ENCODE data around the gene ARHGAP8. TPM values are rescaled to one million over a fixed set of nuclear protein-coding genes. Genes with fewer than 3 reads are reported as not detected.

The ARHGAP8 gene
- total RNA-seq, 2 experiments from 2014 or later = 5.7 to 6.3 TPM

GRCh38 chr22:44719586-44720368 lies 32.6 kb upstream of the ARHGAP8 start:
- H3K4me3 Mint-ChIP-seq = no peak overlapping the region
- H3K4me3 ChIP-seq (ENCODE audit: low read length) = no peak overlapping the region
- no peak overlapping the region for H3K27ac Mint-ChIP-seq
- POLR2A ChIA-PET = no interaction called here
- peaks cover 21% of the 10 kb centered on the region for H3K4me1 ChIP-seq (ENCODE audit: insufficient read depth, low read length)
- H3K27ac ChIP-seq (ENCODE audit: low read depth in 1 of 2, low read length in 2 of 2) = no peak overlapping the region
- peaks cover 30% of the 10 kb centered on the region for H3K36me3 ChIP-seq (ENCODE audit: insufficient read depth, low read length)
- H3K27me3 Mint-ChIP-seq = no peaks in the 10 kb centered on the region
- peaks cover 6% of the 10 kb centered on the region for H3K4me1 Mint-ChIP-seq (ENCODE audit: low read depth)
- DNase-seq (no peak), ATAC-seq (ENCODE audit: poor library complexity) (no peak)
- no peaks in the 10 kb centered on the region for H3K9me3 ChIP-seq (ENCODE audit: control insufficient read depth in 1 of 2, insufficient read depth in 1 of 2, low read length in 2 of 2)
- TF ChIP-seq, protein P1, sequence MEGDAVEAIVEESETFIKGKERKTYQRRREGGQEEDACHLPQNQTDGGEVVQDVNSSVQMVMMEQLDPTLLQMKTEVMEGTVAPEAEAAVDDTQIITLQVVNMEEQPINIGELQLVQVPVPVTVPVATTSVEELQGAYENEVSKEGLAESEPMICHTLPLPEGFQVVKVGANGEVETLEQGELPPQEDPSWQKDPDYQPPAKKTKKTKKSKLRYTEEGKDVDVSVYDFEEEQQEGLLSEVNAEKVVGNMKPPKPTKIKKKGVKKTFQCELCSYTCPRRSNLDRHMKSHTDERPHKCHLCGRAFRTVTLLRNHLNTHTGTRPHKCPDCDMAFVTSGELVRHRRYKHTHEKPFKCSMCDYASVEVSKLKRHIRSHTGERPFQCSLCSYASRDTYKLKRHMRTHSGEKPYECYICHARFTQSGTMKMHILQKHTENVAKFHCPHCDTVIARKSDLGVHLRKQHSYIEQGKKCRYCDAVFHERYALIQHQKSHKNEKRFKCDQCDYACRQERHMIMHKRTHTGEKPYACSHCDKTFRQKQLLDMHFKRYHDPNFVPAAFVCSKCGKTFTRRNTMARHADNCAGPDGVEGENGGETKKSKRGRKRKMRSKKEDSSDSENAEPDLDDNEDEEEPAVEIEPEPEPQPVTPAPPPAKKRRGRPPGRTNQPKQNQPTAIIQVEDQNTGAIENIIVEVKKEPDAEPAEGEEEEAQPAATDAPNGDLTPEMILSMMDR (IDR thresholded peaks at IDR 0.05) = no peak
- H3K9me3 Mint-ChIP-seq = no peaks in the 10 kb centered on the region
- CTCF ChIA-PET = no interaction called here
- H3K36me3 Mint-ChIP-seq (ENCODE audit: low read depth) = peaks cover 17% of the 10 kb centered on the region
- no peaks in the 10 kb centered on the region for H3K27me3 ChIP-seq (ENCODE audit: control insufficient read depth in 1 of 2, insufficient read depth in 2 of 2, low read length in 2 of 2)
- intact Hi-C loops (cut with DNase I, micrococcal nuclease) = no loop called here

DNA sequence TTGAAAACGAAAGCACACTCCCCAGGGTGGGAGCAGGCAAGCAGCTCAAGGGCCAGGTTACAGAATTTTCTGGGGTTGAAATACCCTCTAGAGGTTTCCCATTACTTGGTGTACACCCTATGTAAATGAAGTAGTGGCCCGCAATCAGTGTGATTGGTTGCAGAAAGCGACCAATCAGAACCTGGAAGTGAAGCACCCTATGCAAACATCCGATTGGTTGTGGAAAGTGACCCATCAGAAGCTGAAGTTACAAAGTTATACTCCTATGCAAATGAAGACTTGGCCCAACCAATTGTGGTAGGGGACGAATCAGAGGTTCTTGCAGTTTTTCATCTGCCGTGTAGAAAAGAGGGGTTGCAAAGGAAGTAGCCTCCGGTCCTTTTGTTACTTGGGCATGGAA lies 31.2 kb upstream of the ARHGAP8 start:
- intact Hi-C loops (cut with DNase I, micrococcal nuclease) = no loop called here
- H3K4me3 ChIP-seq (ENCODE audit: low read length) = no peak overlapping the region
- POLR2A ChIA-PET = no interaction called here
- no peak overlapping the region for H3K27ac ChIP-seq (ENCODE audit: low read depth in 1 of 2, low read length in 2 of 2)
- no peak overlapping the region for H3K27ac Mint-ChIP-seq
- TF ChIP-seq, protein P1 (IDR thresholded peaks at IDR 0.05) = no peak
- peaks cover 29% of the 10 kb centered on the region for H3K36me3 ChIP-seq (ENCODE audit: insufficient read depth, low read length)
- peaks cover 17% of the 10 kb centered on the region for H3K4me1 ChIP-seq (ENCODE audit: insufficient read depth, low read length)
- H3K27me3 ChIP-seq (ENCODE audit: control insufficient read depth in 1 of 2, insufficient read depth in 2 of 2, low read length in 2 of 2) = no peaks in the 10 kb centered on the region
- CTCF ChIA-PET = no interaction called here
- no peak overlapping the region for H3K4me3 Mint-ChIP-seq
- no peaks in the 10 kb centered on the region for H3K27me3 Mint-ChIP-seq
- DNase-seq (no peak), ATAC-seq (ENCODE audit: poor library complexity) (no peak)
- no peaks in the 10 kb centered on the region for H3K9me3 ChIP-seq (ENCODE audit: control insufficient read depth in 1 of 2, insufficient read depth in 1 of 2, low read length in 2 of 2)
- H3K4me1 Mint-ChIP-seq (ENCODE audit: low read depth) = peaks cover 6% of the 10 kb centered on the region
- H3K36me3 Mint-ChIP-seq (ENCODE audit: low read depth) = peaks cover 17% of the 10 kb centered on the region
- no peaks in the 10 kb centered on the region for H3K9me3 Mint-ChIP-seq

DNA sequence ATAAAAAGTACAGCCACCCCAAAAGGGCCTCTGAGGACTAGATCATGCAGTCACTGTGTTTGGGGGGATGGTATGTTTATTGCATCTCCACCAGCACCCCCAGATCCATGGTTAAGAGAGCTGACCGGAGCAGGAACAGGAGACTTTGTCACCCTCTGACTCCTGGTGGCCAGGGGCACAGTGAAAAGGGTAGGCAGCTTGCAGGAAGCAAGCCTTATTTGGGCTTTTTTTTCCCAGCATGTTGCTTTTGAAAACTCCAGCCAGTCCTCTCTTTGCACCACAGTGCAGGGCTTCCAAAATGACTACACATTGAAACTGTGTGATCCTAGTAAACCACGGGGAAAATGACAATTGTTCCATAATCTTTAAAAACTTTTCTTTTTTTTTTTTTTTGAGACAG lies 29.8 kb upstream of the ARHGAP8 start:
- Mint-ChIP-seq H3K9me3 (no peaks in the 10 kb centered on the region), H3K27me3 (no peaks in the 10 kb centered on the region), H3K27ac (no peak overlapping the region), H3K4me1 (ENCODE audit: low read depth) (peaks cover 6% of the 10 kb centered on the region), H3K4me3 (no peak overlapping the region), H3K36me3 (ENCODE audit: low read depth) (peaks cover 17% of the 10 kb centered on the region)
- Histone ChIP-seq H3K27ac (ENCODE audit: low read depth in 1 of 2, low read length in 2 of 2) (no peak overlapping the region), H3K36me3 (ENCODE audit: insufficient read depth, low read length) (peaks cover 39% of the 10 kb centered on the region), H3K4me1 (ENCODE audit: insufficient read depth, low read length) (peaks cover 16% of the 10 kb centered on the region), H3K9me3 (ENCODE audit: control insufficient read depth in 1 of 2, insufficient read depth in 1 of 2, low read length in 2 of 2) (no peaks in the 10 kb centered on the region), H3K4me3 (ENCODE audit: low read length) (no peak overlapping the region), H3K27me3 (ENCODE audit: control insufficient read depth in 1 of 2, insufficient read depth in 2 of 2, low read length in 2 of 2) (no peaks in the 10 kb centered on the region)
- POLR2A ChIA-PET = no interaction called here
- no peak for DNase-seq
- TF ChIP-seq, protein P1 (IDR thresholded peaks at IDR 0.05) = no peak
- intact Hi-C loops (cut with DNase I, micrococcal nuclease) = no loop called here
- ATAC-seq (ENCODE audit: poor library complexity) = no peak
- CTCF ChIA-PET = no interaction called here
